GM19328 (cell line): ENCODE results near the gene SLC5A11.

Source experiments
- ATAC-seq: cut with Tn5 transposase; IDR thresholded peaks from one replicate; pipeline ENCODE4 v1.9.1; 2021; ENCODE audit warnings: mild to moderate bottlenecking, moderate library complexity; ENCODE audit not compliant: unreplicated experiment

Gene SLC5A11

DNA sequence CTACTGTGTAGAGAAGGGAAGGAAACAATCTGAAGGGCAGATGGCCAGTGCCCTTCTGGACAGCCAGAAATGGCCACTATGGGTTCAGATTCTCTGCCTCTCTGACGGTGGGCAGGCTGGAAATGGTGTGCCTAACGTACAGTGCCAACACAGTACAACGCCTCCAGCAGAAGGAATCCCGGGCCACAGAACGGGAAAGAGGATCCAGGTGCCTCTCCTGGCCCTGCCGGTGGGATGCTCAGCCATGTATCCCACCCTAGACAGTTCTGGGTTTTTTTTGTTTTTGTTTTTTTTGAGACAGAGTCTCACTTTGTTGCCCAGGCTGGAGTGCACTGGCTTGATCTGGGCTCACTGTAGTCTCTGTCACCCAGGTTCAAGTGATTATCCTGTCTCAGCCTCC lies 71.5 kb downstream of the SLC5A11 start:
- no peak for ATAC-seq

GRCh38 chr16:24917891-24918290 lies 72.1 kb downstream of the SLC5A11 start:
- ATAC-seq = no peak

GRCh38 chr16:24918641-24919040 lies 72.9 kb downstream of the SLC5A11 start:
- no peak for ATAC-seq

GRCh38 chr16:24919536-24919935 lies 73.8 kb downstream of the SLC5A11 start:
- ATAC-seq = no peak

GRCh38 chr16:24920568-24920967 lies 74.8 kb downstream of the SLC5A11 start:
- ATAC-seq = no peak

DNA sequence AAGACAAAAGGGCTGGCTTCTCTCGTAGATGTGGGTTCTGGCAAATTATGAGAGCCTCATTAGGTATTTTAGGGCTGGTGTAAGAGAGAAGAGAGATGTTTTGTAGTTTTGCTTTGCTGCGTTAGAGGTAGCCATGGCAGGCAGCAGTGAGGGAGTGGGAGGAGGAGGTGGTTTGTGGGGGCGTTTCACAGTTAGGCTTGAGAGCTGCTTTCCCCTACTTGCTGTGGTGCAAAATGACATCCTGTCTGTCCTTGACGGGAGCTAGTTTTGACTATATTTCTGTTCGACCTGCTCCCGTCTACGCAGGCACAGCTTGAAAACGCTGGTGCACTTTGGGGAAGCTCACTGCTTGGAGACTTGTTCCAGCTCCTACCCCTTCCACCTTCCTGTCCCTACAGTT lies 75.5 kb downstream of the SLC5A11 start:
- ATAC-seq = no peak

DNA sequence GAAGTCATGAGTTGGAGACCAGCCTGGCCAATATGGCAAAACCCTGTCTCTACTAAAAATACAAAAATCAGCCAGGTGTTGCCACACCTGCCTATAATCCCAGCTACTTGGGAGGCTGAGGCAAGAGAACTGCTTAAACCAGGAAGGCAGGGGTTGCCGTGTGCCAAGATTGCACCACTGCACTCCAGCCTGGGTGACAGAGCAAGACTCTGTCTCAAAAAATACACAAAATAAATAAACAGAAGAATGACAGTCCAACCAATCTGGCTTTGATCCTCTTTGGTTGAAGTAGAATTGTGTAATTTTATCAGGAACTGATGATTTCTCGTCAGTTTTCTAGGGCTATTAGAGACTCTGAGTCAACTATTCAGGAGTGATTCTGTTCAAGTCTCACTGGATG lies 79.4 kb downstream of the SLC5A11 start:
- no peak for ATAC-seq

DNA sequence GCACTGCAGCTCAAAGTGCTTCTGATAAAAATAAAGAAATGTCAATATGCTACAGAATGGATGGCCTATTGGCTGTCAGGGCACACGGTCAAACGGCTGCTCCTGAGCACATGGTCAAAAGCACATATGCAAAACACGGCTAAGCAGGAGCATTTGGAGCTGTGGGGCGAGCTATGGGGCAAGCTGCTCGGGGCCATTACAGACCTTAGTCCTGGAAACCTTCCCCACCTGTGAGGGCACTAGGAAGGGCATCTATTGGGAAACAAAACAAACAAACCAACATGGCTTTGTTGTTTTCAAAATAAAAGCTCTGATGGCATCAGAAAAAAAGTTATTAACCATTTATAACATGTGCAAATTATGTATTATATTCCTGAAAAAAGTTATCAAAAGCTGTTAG lies 83.6 kb downstream of the SLC5A11 start:
- ATAC-seq = no peak

DNA sequence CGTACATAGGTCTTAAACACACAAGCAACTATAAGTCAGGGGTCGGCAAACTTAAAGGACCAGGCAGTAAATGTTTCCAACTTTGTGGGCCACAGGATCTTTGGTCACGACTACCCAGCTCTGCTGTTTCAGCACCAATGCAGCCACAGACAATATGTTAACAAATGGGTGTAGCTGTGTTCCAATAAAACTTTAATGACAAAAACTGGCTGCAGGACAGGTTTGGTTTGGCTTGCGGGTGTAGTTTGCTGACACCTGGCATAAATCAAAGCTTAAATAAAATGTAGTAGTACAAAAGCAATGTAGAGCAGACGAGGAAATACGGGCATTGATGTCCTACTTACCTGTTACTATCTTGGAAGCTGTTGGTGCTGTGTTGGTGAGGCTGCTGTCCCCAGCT lies 84.7 kb downstream of the SLC5A11 start:
- ATAC-seq = no peak

DNA sequence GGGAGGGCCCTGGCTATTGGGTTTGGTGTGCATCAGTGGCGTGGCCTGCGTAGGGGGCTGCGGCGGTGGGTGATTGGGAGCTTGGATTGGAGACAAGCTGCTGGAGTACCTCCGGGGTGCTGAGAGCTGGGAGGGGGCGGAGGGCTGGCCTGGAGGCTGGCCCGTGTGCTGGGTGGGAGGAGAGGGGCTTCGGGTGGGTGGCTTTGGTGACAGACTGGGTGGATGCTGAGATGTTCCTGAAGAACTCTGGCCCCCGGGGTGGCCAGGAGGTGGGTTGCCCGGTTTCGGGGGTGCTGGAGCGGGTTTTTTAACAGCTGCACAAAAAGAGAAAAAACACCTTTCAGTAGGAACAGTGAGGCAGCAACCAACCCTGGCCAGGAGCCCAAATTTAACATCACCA lies 85.3 kb downstream of the SLC5A11 start:
- no peak for ATAC-seq

GRCh38 chr16:24935336-24935735 lies 89.6 kb downstream of the SLC5A11 start:
- ATAC-seq = no peak

GRCh38 chr16:24936151-24936550 lies 90.4 kb downstream of the SLC5A11 start:
- ATAC-seq = no peak

DNA sequence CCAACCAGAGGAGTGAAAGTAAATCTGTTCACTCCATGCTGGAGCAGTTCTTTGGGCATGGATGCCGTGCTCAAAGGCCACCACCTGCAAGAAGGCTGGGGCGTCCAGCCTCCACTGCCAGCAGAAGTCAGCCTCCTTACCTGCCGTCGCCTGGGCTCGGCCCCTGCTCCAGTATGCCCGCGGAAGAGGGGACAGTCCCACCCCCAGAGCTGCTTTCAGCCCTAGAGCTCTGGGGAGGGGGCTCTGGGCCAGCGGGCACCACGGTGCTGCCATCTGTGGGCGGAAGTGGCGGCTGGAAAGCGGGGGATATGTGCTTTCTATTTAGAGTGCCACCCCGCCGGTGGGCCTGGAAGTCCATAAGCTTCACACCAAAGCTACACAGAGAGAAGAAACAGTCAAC lies 93.5 kb downstream of the SLC5A11 start:
- no peak for ATAC-seq

DNA sequence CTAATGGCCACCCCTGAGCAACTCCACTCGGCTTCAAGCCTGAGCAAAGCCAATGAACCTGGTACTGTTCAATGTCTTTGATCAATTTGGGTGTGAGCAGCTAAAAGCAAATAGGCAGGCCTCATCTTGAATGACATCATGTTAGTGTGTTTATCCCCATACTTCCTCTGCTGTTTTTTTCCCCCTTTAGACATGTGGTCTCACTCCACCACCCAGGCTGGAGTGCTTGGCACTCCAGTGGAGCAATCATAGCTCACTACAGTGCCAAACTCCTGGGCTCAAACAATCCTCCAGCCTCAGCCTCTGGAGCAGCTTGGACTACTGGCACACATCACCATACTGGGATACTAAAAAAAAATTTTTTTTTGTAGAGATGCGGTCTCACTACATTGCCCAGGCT lies 94.0 kb downstream of the SLC5A11 start:
- ATAC-seq = no peak

DNA sequence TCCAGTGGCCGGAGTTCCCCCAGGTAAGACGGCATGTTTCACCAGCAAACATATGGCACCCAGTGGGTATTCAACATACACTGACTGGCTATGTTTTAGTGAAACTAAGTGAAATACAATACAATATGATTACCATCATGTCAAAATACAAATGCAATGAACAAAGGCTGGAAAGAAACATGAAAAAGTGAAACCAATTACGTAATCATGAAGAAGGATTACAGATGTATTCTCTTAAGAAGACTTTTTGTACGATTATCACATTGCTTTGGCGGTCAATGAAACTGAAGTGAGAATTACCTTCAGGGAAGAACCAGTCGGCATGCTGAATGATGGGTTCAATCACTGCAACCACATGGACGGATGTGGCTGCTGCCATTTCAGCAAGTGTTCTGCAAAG lies 97.7 kb downstream of the SLC5A11 start:
- ATAC-seq = no peak

DNA sequence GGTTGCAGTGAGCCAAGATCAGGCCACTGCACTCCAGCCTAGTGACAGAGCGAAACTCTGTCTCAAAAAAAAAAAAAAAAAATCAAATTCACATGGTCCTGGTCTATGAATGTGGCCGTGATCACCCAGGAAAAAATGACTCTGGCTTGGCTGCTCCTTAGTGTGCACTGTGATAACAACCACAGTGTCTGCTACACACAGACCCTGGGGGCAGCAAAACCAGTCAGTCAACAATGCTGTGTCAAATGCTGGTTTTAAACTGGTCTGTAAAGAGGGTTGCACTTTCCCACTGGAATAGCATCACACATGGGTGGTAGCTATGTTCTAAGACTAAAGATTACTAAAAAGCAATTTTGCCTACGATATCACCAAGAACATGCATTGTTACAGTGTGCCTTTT lies 98.4 kb downstream of the SLC5A11 start:
- ATAC-seq = no peak

GRCh38 chr16:24946155-24946554 lies 100.4 kb downstream of the SLC5A11 start:
- ATAC-seq = no peak

- no peak for ATAC-seq
These were observed 104.5 kb downstream of the SLC5A11 start for GRCh38 chr16:24950275-24950674.

DNA sequence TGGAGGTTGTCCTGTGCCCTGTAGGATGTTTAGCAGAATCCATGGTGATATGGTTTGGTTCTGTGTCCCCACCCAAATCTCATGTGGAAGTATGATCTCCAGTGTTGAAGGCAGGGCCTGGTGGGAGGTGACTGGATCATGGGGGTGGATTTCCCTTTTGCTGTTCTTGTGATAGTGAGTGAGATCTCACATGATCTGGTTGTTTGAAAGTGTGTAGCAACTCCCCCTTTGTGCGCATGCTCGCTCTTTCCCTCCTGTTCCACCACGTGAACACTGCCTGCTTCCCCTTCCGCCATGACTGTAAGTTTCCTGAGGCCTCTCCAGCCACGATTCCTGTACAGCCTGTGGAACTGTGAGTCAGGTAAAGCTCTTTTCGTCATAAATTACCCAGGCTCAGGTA lies 107.5 kb downstream of the SLC5A11 start:
- ATAC-seq = no peak

DNA sequence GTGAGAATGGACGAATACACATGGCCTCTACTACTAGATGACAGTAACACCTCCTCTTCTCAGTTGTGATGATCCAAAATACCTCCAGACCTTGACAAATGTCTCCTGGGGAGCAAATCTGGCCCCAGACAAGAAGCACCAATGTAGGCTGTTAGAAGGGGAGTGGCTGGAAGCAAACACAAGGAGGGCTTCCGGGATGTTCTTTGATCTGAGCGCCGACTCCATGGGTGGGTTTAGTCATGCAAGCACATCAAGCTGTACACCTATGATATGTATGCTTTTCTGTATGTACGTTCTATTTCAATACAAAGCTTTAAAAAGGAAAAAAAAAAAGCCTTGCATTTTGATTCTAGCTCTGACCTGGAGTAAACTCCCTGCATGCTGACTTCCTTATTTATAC lies 108.0 kb downstream of the SLC5A11 start:
- ATAC-seq = no peak

- no peak for ATAC-seq
These were observed 108.4 kb downstream of the SLC5A11 start for GRCh38 chr16:24954137-24954536.

- no peak for ATAC-seq
These were observed 110.4 kb downstream of the SLC5A11 start for GRCh38 chr16:24955975-24956731.

DNA sequence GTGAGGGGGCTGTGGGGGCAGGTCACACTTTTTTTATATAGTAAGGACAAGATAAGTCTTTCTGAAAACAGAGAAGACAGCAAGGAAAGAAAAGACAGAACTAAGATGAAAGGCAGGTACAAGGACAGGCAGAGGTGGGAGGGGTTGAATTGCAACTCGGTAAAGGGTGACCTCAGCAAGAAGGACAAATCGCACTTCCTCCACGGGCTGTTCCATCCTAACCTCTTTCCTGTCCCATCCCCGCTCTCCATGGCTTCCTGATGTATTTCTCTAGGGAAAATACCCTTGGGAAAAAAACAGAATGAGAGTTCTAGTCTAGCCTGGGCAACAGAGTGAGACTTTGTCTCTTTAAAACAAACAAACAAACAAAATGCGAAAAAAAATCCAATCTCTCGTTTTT lies 112.1 kb downstream of the SLC5A11 start:
- ATAC-seq = no peak
